Spinal cord (tissue), 10 donors: Measurements from ENCODE around the gene RCAN2. TPM values are rescaled to one million over a fixed set of nuclear protein-coding genes. Genes with fewer than 3 reads are reported as not detected.

ENCODE experiments used
- DNase-seq, 6 donors: peaks; one replicate each; pipeline versions ENCODE4 v3.0.0 to v3.0.0-alpha.2; 2013 to 2015; ENCODE audit warnings: low spot score in 6 of 6, low read depth in 4 of 6
- H3K27ac ChIP-seq: one replicate; pipeline ENCODE4 v1.5.1; 2013; ENCODE audit warnings: low read depth, low read length, control low read depth
- H3K27me3 ChIP-seq: one replicate; pipeline ENCODE4 v1.6.1; 2013; ENCODE audit warnings: low read length; ENCODE audit not compliant: control insufficient read depth, insufficient read depth
- H3K36me3 ChIP-seq: one replicate; pipeline ENCODE4 v1.6.1; 2013; ENCODE audit warnings: low read length; ENCODE audit not compliant: control insufficient read depth, insufficient read depth
- H3K4me1 ChIP-seq: one replicate; pipeline ENCODE4 v1.6.1; 2013; ENCODE audit warnings: low read length; ENCODE audit not compliant: control insufficient read depth, insufficient read depth
- H3K4me3 ChIP-seq: one replicate; pipeline ENCODE4 v1.5.1; 2013; ENCODE audit warnings: low read depth, low read length, control low read depth
- H3K9me3 ChIP-seq: one replicate; pipeline ENCODE4 v1.6.1; 2013; ENCODE audit warnings: low read length; ENCODE audit not compliant: control insufficient read depth, insufficient read depth
- WGBS: methylation state at CpG from one replicate; pipeline ENCODE4 v1.1.5; 2013; ENCODE audit warnings: missing lambda C conversion rate; ENCODE audit not compliant: insufficient coverage; 5-methylcytosine and 5-hydroxymethylcytosine counted together
- polyA plus RNA-seq, 2 donors: library from polyadenylated mRNA; unstranded; fragments of 120-200 nt; gene quantifications; one replicate each; pipeline ENCODE4 v1.2.1, GENCODE V29; 2013; ENCODE audit not compliant: insufficient read length in 2 of 2
- total RNA-seq, 2 donors: library from RNA; depleted of rRNA in 1 of 2; stranded (reverse); fragments of 120-200 nt in 1 of 2; fragments of >200 nt in 1 of 2; gene quantifications; one replicate each; pipeline versions ENCODE4 v1.2.3 to v1.2.4, GENCODE V29; 2013 to 2014
- donor health status: healthy.

RCAN2 gene
- total and polyA plus RNA-seq, 4 donors, result 16.4 to 80.3 (median 60.3) TPM

GRCh38 chr6:46331461-46331860 is 159.8 kb downstream of the RCAN2 start:
- DNase-seq, result no peak
- Histone ChIP-seq H3K27ac (no peak overlapping the region), H3K4me1 (no peaks in the 10 kb centered on the region), H3K9me3 (no peaks in the 10 kb centered on the region), H3K4me3 (no peak overlapping the region), H3K36me3 (no peaks in the 10 kb centered on the region), H3K27me3 (no peaks in the 10 kb centered on the region)

- Histone ChIP-seq H3K36me3 (no peaks in the 10 kb centered on the region), H3K27ac (no peak overlapping the region), H3K4me1 (no peaks in the 10 kb centered on the region), H3K9me3 (no peaks in the 10 kb centered on the region), H3K27me3 (no peaks in the 10 kb centered on the region), H3K4me3 (no peak overlapping the region)
- peak in 1 of 6 donors; percentile 42 for DNase-seq
- 46% methylated on average over 2 of the region's 2 CpGs for WGBS
Measured at GRCh38 chr6:46329568-46329967, 161.7 kb downstream of the RCAN2 start.

DNA sequence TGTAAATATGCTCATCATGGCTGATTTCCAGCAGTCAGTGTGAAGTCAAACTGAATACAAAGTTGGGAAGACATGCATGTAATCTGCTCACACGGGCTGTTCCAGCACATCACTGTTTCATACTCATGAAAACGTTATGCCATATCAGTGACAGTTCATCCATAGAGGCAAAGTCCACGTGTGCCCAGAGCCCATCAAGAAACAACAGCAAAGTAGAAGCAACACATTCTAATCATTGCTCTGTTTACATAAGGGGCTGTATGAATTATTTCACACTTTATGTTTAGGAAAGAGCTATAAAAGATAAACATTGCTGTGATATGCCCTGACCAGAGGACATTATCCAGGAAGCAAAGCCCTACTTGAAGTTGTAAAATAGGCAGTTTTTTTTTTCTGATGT is 163.5 kb downstream of the RCAN2 start:
- H3K36me3 ChIP-seq, result no peaks in the 10 kb centered on the region
- no peaks in the 10 kb centered on the region for H3K4me1 ChIP-seq
- no peaks in the 10 kb centered on the region for H3K9me3 ChIP-seq
- WGBS, result 40% methylated on average over 1 of the region's 3 CpGs
- no peak overlapping the region for H3K4me3 ChIP-seq
- H3K27ac ChIP-seq, result no peak overlapping the region
- peak in 1 of 6 donors; percentile 5 for DNase-seq
- no peaks in the 10 kb centered on the region for H3K27me3 ChIP-seq

DNA sequence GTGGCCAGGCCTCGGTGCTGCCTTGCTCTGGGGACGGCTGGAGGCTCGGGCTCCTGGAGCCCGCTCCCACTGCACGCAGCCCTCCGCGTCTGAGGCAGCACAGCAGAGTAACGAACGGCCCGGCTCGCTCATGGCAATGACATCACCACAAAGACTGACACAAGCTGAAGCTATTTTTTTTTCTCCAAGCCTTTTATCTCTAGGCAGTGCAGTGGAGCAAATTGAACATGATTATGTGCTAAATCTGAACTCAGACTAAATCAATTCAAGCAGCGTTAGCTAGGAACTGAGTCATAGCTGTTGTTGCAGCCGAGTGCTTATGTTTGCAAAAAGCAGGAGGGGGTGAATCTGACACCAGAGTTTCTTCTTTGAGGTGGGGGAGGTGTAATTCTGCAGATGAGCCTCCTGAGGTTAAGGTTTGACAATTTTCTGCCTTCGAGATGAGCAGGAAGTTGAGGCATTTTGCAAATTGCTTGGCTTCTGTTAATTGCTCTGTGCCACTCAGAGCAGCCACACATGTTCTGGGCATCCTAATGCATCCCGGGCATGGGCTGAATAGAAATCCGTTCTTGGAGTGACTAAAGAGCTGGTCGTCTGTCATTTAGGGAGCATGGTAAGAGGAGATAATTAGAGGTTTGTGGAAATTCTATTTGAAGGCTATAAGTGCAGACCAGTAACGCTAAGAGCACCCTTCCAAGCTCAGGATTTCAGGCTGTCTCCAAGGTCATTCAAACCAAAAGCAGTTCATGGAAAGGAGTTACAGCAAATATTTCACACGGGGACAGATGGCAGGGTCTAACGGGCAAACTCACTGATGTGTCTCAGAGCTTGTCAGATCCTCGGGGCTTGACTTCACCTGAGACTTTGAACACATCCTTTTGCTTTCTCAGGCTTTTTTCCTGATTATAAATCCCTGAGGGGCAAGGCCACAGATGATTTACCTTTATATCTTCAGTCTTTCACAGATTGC is 165.4 kb downstream of the RCAN2 start:
- 30% methylated on average over 19 of the region's 21 CpGs for WGBS
- Histone ChIP-seq H3K36me3 (no peaks in the 10 kb centered on the region), H3K9me3 (no peaks in the 10 kb centered on the region), H3K4me3 (peak overlapping the region; percentile 3), H3K27ac (no peak overlapping the region), H3K27me3 (no peaks in the 10 kb centered on the region), H3K4me1 (no peaks in the 10 kb centered on the region)
- DNase-seq, result peak in 3 of 6 donors; percentile 25 to 83 (median 63)

DNA sequence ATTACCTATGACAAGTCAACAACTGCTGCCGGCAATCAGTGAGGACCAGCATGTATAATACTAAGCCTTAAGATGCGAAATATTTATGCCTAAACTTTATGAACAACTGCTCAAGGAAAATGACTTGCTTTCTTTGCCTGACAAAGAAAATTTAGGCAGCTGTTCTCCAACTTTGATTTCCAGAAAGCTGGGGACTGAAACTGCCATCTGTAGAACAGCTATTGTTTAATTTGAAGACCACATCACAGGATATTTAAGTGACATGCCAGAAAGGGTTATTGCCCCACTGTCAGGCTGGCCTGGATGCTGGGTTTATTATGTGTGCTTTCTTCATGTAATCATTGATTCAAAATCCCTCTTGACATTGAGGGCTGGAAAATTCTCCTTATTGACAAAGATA is 166.5 kb downstream of the RCAN2 start:
- H3K4me3 ChIP-seq, result peak overlapping the region; percentile 14
- WGBS, result 100% methylated on average over 1 of the region's 2 CpGs
- H3K27me3 ChIP-seq, result no peaks in the 10 kb centered on the region
- H3K9me3 ChIP-seq, result no peaks in the 10 kb centered on the region
- no peaks in the 10 kb centered on the region for H3K36me3 ChIP-seq
- peak in 1 of 6 donors; percentile 46 for DNase-seq
- H3K4me1 ChIP-seq, result no peaks in the 10 kb centered on the region
- no peak overlapping the region for H3K27ac ChIP-seq

DNA sequence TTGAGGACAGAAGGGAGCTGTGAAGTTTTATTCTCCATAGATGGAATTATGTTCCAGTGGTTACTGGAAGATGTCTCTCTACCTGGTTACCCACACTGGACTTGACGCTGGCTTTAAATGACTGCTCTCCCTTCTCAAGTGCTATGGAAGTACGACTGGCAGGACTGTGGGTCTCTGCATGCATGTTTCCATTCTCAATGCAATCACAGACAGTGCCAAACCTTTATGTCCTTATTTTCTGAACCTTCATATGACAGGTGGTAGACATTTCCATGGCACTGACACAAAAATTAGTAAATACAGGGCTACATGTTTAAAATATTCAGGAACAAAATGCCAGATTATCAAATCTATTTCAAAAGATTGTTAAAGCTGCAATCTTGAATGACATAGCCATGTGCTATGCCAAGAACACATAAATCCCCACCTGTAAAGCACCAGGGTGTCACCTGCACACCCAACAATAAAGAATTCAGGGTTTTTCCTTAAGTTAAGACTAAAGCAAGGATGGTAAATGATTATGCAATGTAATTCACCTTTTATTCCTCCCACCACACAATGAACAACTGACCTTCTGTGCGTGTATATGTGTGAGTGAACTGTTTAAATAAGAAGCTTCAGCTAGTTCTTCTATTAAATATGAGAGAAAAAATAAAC is 167.2 kb downstream of the RCAN2 start:
- Histone ChIP-seq H3K27me3 (no peaks in the 10 kb centered on the region), H3K4me3 (peak overlapping the region; percentile 20), H3K9me3 (no peaks in the 10 kb centered on the region), H3K27ac (no peak overlapping the region), H3K36me3 (no peaks in the 10 kb centered on the region), H3K4me1 (no peaks in the 10 kb centered on the region)
- DNase-seq, result peak in 1 of 6 donors; percentile 62
- 100% methylated on average over 1 of the region's 3 CpGs for WGBS

DNA sequence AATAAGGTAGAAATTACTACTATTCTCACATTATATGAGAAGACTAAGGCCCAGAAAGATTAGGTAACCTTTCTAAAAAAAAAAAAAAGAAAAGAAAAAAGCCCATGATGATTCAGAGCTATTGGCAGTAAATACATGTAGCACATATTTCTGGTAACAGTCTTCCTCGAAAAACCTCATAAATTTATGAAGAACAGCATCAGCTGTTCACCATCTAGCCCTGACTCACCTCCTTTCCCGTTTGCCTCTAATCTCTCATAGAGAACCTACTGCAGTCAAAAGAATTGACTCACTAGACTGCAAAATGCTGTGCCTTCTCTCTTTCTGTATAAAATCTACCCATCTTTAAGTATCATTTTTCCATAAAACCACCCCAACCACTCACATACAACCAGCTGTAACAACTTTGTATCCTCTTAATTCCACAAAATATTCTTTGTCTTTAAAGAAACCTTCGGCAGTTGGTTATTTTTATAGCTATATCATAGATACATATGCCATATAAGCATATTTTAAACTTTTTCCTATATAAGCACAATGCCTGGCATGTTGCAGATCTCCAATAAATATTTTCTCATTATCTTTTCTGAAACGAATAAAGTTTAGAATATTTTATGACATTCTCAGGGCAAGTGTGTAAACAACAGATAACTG is 167.8 kb downstream of the RCAN2 start:
- Histone ChIP-seq H3K4me1 (no peaks in the 10 kb centered on the region), H3K27ac (no peak overlapping the region), H3K36me3 (no peaks in the 10 kb centered on the region), H3K4me3 (peak overlapping the region; percentile 20), H3K27me3 (no peaks in the 10 kb centered on the region), H3K9me3 (no peaks in the 10 kb centered on the region)
- peak in 1 of 6 donors; percentile 34 for DNase-seq
- 68% methylated on average over 2 of the region's 4 CpGs for WGBS

GRCh38 chr6:46320505-46320904 is 170.7 kb downstream of the RCAN2 start:
- WGBS, result no CpG with 5 or more reads among the region's 2 CpGs
- Histone ChIP-seq H3K4me1 (no peaks in the 10 kb centered on the region), H3K9me3 (no peaks in the 10 kb centered on the region), H3K27me3 (no peaks in the 10 kb centered on the region), H3K4me3 (no peak overlapping the region), H3K27ac (no peak overlapping the region), H3K36me3 (no peaks in the 10 kb centered on the region)
- no peak for DNase-seq

- Histone ChIP-seq H3K36me3 (no peaks in the 10 kb centered on the region), H3K27me3 (no peaks in the 10 kb centered on the region), H3K4me3 (no peak overlapping the region), H3K27ac (no peak overlapping the region), H3K9me3 (no peaks in the 10 kb centered on the region), H3K4me1 (no peaks in the 10 kb centered on the region)
- WGBS, result no CpG with 5 or more reads among the region's 1 CpG
- no peak for DNase-seq
Measured at GRCh38 chr6:46315589-46315988, 175.7 kb downstream of the RCAN2 start.
